ENCODE results near the gene SLC4A5.

The SLC4A5 gene

GRCh38 chr2:74314107-74314506 is 29.1 kb downstream of the SLC4A5 start:
- POLR2A ChIA-PET = no interaction called here
- CTCF ChIA-PET = interaction anchor here (3.3 kb wide), 1 partner anchor 20 kb away, joined by 27 read pairs; no protein-coding TSS in a partner anchor
- DNase-seq (ENCODE audit: extremely low spot score) = no peak
- TF ChIP-seq CTCF (IDR thresholded peaks at IDR 0.05; ENCODE audit: control extremely low read depth, extremely low read depth, low read depth, missing control alignments) = no peak

- ChIA-PET POLR2A (no interaction called here), CTCF (interaction anchor here (3.3 kb wide), 1 partner anchor 21 kb away, joined by 27 read pairs; no protein-coding TSS in a partner anchor)
- DNase-seq (ENCODE audit: extremely low spot score) = no peak
- TF ChIP-seq CTCF (IDR thresholded peaks at IDR 0.05; ENCODE audit: control extremely low read depth, extremely low read depth, low read depth, missing control alignments) = no peak
These were observed 29.7 kb downstream of the SLC4A5 start for GRCh38 chr2:74313497-74313896.

- DNase-seq (ENCODE audit: extremely low spot score) = no peak
- ChIA-PET POLR2A (no interaction called here), CTCF (no interaction called here)
- TF ChIP-seq CTCF (IDR thresholded peaks at IDR 0.05; ENCODE audit: control extremely low read depth, extremely low read depth, low read depth, missing control alignments) = no peak
These were observed 30.3 kb downstream of the SLC4A5 start for GRCh38 chr2:74312913-74313312.

- no peak for DNase-seq (ENCODE audit: extremely low spot score)
- no peak for TF ChIP-seq CTCF (IDR thresholded peaks at IDR 0.05; ENCODE audit: control extremely low read depth, extremely low read depth, low read depth, missing control alignments)
- POLR2A ChIA-PET = no interaction called here
- CTCF ChIA-PET = interaction anchor here (0.7 to 5.9 kb wide), 5 partner anchors 9 to 58 kb away, joined by 3 to 30 read pairs (median 4); no protein-coding TSS in a partner anchor
These were observed 35.5 kb downstream of the SLC4A5 start for GRCh38 chr2:74307720-74308119.

- ChIA-PET POLR2A (no interaction called here), CTCF (interaction anchor here (1.5 to 5.9 kb wide), 2 partner anchors 12 to 31 kb away, joined by 4 to 30 read pairs; no protein-coding TSS in a partner anchor)
- DNase-seq (ENCODE audit: extremely low spot score) = peak; percentile 30
- no peak for TF ChIP-seq CTCF (IDR thresholded peaks at IDR 0.05; ENCODE audit: control extremely low read depth, extremely low read depth, low read depth, missing control alignments)
These were observed 38.7 kb downstream of the SLC4A5 start for GRCh38 chr2:74304332-74305148.

GRCh38 chr2:74302865-74303264 is 40.4 kb downstream of the SLC4A5 start:
- POLR2A ChIA-PET = no interaction called here
- no peak for TF ChIP-seq CTCF (IDR thresholded peaks at IDR 0.05; ENCODE audit: control extremely low read depth, extremely low read depth, low read depth, missing control alignments)
- no peak for DNase-seq (ENCODE audit: extremely low spot score)
- CTCF ChIA-PET = interaction anchor here (1.0 kb wide), 2 partner anchors 15 to 33 kb away, joined by 4 to 5 read pairs; no protein-coding TSS in a partner anchor
